ENCODE data around the gene RCBTB1. TPM values are rescaled to one million over a fixed set of nuclear protein-coding genes. Genes with fewer than 3 reads are reported as not detected.

The RCBTB1 gene
- total RNA-seq, 1 donor: 19.0 TPM

Other genes with a start within 250 kb of the RCBTB1 start
- gene CAB39L, start 141.5 kb downstream of the RCBTB1 start, total RNA-seq: 3.4 TPM
- gene SETDB2, start 141.3 kb downstream of the RCBTB1 start, total RNA-seq: 20.6 TPM
- 56.9 TPM for gene PHF11, start 89.6 kb downstream of the RCBTB1 start, total RNA-seq
- 1.3 TPM for gene ARL11, start 42.9 kb upstream of the RCBTB1 start, total RNA-seq
- gene EBPL, start 105.9 kb upstream of the RCBTB1 start, total RNA-seq: 20.1 TPM
- 26.8 TPM for gene KPNA3, start 207.1 kb upstream of the RCBTB1 start, total RNA-seq